ENCODE data around the gene TUBA4A. TPM values are rescaled to one million over a fixed set of nuclear protein-coding genes. Genes with fewer than 3 reads are reported as not detected.
"Not testable (repeated sequence)": the region's sequence is repeated elsewhere in the genome, so short reads cannot be mapped to it uniquely, and the experiment has no call there.

Gene TUBA4A
- polyA plus RNA-seq, 1 donor from 2014 or later, result not detected

- H3K9me2 ChIP-seq (ENCODE audit: insufficient read depth, low read length), result no peaks in the 10 kb centered on the region
- no peaks in the 10 kb centered on the region for H3K27me3 ChIP-seq (ENCODE audit: insufficient read depth, low read depth, low read length)
- no peaks in the 10 kb centered on the region for H3K36me3 ChIP-seq (ENCODE audit: insufficient read depth, low read length)
- H3F3A ChIP-seq (ENCODE audit: insufficient read depth, low read length, poor library complexity, severe bottlenecking), result no peaks in the 10 kb centered on the region
- no peak for TF ChIP-seq SMC3 (conservative IDR thresholded peaks at IDR 0.05; ENCODE audit: poor library complexity)
- TF ChIP-seq EZH2 (IDR thresholded peaks at IDR 0.05; ENCODE audit: borderline replicate concordance, insufficient read depth, low read length, poor library complexity, severe bottlenecking), result no peak
- TF ChIP-seq TAF1 (IDR thresholded peaks at IDR 0.05; ENCODE audit: low read depth), result no peak
- no peak for TF ChIP-seq CTCF (IDR thresholded peaks at IDR 0.05; ENCODE audit: poor library complexity, severe bottlenecking)
- TF ChIP-seq EP300 (conservative IDR thresholded peaks at IDR 0.05; ENCODE audit: poor library complexity, severe bottlenecking), result no peak
- TF ChIP-seq MXI1 (conservative IDR thresholded peaks at IDR 0.05; ENCODE audit: poor library complexity, severe bottlenecking), result no peak
- TF ChIP-seq POLR2AphosphoS5 (IDR thresholded peaks at IDR 0.05), result no peak
- no peak for TF ChIP-seq RAD21 (conservative IDR thresholded peaks at IDR 0.05)
- TF ChIP-seq, protein P1, sequence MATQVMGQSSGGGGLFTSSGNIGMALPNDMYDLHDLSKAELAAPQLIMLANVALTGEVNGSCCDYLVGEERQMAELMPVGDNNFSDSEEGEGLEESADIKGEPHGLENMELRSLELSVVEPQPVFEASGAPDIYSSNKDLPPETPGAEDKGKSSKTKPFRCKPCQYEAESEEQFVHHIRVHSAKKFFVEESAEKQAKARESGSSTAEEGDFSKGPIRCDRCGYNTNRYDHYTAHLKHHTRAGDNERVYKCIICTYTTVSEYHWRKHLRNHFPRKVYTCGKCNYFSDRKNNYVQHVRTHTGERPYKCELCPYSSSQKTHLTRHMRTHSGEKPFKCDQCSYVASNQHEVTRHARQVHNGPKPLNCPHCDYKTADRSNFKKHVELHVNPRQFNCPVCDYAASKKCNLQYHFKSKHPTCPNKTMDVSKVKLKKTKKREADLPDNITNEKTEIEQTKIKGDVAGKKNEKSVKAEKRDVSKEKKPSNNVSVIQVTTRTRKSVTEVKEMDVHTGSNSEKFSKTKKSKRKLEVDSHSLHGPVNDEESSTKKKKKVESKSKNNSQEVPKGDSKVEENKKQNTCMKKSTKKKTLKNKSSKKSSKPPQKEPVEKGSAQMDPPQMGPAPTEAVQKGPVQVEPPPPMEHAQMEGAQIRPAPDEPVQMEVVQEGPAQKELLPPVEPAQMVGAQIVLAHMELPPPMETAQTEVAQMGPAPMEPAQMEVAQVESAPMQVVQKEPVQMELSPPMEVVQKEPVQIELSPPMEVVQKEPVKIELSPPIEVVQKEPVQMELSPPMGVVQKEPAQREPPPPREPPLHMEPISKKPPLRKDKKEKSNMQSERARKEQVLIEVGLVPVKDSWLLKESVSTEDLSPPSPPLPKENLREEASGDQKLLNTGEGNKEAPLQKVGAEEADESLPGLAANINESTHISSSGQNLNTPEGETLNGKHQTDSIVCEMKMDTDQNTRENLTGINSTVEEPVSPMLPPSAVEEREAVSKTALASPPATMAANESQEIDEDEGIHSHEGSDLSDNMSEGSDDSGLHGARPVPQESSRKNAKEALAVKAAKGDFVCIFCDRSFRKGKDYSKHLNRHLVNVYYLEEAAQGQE (IDR thresholded peaks at IDR 0.05; ENCODE audit: borderline replicate concordance), result no peak
- no peaks in the 10 kb centered on the region for H3K9me3 ChIP-seq (ENCODE audit: low read length)
- no peaks in the 10 kb centered on the region for H4K20me1 ChIP-seq (ENCODE audit: insufficient read depth)
- H3K4me2 ChIP-seq (ENCODE audit: low read length), result no peak overlapping the region
- no peak overlapping the region for H3K4me3 ChIP-seq (ENCODE audit: low read length)
- no peak overlapping the region for H3K9ac ChIP-seq (ENCODE audit: low read length)
- no peak overlapping the region for H3K27ac ChIP-seq (ENCODE audit: low read length)
- H2AFZ ChIP-seq (ENCODE audit: low read depth, low read length), result no peak overlapping the region
- H3K79me2 ChIP-seq (replicated peaks; ENCODE audit: insufficient read depth, low read length), result no peaks in the 10 kb centered on the region
Measured at GRCh38 chr2:219287580-219288265, 34.0 kb upstream of the TUBA4A start.

- not testable (repeated sequence) for H3K27ac ChIP-seq (ENCODE audit: low read length); H3K79me2 ChIP-seq (replicated peaks; ENCODE audit: insufficient read depth, low read length); H3K9ac ChIP-seq (ENCODE audit: low read length); H4K20me1 ChIP-seq (ENCODE audit: insufficient read depth); H3K9me2 ChIP-seq (ENCODE audit: insufficient read depth, low read length); H3K36me3 ChIP-seq (ENCODE audit: insufficient read depth, low read length); H3K9me3 ChIP-seq (ENCODE audit: low read length); H3F3A ChIP-seq (ENCODE audit: insufficient read depth, low read length, poor library complexity, severe bottlenecking); H2AFZ ChIP-seq (ENCODE audit: low read depth, low read length); H3K4me3 ChIP-seq (ENCODE audit: low read length); H3K4me2 ChIP-seq (ENCODE audit: low read length); H3K27me3 ChIP-seq (ENCODE audit: insufficient read depth, low read depth, low read length)
Measured at GRCh38 chr2:219287116-219287440, 33.4 kb upstream of the TUBA4A start.

Data from neural cell (in vitro differentiated cells).